ENCODE data around the gene IAH1.

The IAH1 gene

GRCh38 chr2:9474361-9475057, at the start of gene IAH1:
IAH1 (plus strand) TSS chr2:9474551; CDS start chr2:9474567, 16 bp downstream.
- peak; percentile 29 for DNase-seq

DNA sequence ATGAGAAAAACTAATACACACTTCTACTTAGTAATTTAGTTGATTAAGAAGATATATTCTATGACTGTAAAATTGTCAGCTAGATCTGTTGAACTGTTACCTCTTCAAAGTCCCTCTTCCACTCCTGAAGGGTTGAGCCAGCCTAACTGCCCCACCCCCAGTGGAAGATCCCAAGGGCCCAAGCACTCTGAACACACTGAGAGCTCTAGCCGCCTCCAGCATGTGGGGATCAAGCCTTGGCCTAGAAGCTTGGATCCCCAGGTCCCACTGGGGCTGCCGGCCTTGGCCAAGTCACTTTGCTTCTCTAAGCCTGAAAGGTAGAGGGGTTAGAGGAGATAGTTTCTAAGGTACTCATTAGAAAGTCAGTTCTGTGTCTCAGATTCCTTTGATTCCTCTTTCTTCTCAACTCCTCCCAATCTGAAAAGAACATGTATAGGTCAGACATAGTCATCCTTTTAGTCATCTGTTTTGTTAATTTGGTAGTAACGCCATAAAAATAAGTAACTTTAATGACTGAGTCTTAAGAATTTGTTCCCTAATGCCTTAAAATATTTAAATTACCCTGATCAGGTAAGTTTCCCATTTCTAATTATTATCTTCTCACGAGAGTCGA, 45.3 kb upstream of the IAH1 start:
- no peak for DNase-seq

GRCh38 chr2:9430316-9431293, 43.7 kb upstream of the IAH1 start:
- no peak for DNase-seq

DNA sequence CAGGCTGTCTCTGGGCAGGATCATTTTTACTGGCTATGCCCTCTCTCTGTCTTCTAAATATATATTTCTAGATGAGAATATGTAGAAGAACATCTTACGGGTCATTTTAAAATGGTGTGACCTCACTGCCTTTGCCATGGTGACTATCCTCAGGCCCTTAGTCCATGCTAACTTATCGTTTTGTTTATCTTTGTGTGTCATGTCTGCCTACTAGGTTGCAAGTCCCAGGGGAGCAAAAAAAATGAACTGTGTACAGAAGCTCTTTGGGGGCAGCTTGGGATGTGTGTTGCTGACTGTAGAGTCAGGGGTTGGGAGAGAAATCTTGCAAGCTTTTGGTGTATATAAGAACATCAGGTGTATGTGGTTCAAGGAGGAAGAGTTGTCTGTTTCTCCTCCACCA, 39.9 kb upstream of the IAH1 start:
- DNase-seq: no peak

DNA sequence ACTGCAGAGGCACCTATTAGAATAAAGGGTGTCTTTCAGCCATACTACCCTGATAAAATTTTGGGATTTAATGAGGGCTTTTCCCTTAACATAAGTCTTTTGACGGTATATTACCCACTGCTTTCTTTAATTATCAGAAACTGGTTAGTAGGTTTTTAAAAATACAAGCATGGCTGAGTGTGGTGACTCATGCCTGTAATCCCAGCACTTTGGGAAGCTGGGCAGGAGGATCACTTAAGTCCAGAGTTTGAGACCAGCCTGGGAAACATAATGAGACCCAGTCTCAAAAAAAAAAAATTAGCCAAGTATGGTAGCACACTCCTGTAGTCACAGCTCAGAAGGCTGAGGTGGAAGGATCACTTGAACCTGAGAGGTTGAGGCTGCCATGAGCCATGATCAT, 34.8 kb upstream of the IAH1 start:
- DNase-seq: no peak

GRCh38 chr2:9440058-9440727, 34.2 kb upstream of the IAH1 start:
- no peak for DNase-seq

GRCh38 chr2:9441556-9441955, 32.8 kb upstream of the IAH1 start:
- DNase-seq: no peak

DNA sequence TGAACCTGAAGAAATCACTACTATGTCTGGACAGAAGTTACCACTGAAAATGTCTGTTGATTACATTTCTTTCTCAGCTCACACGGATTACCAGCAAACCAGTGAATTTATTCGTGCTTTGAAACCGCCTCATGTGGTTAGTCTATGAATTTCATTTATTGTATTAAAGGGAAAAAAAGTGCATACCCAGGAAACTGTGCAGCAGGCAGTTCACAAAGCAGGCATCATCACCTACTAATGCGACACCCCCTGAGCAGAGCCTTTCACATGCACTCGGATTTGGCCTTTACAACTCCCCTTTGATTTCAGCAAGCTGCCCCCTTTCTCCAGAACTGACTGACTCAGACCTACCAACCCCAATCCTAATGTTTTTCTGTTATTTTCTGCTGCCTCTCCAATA, 30.8 kb upstream of the IAH1 start:
- DNase-seq: no peak

DNA sequence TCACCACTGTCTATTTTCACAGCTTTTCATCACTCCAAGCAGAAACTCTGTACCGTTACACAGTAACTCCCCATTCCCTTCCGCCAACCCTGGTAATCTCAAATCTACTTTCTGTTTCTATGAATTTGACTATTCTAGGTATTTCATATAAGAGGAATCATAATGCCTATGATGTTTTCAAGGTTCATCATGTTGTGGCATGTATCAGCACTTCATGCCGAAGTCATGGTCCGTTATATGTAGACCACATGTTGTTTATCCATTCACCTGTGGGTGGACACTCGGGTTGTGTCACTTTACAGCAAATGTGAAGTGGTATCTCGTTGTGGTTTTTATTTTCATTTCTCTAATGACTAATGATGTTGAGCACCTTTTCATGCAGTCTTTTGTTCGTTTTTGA, 29.3 kb upstream of the IAH1 start:
- DNase-seq: no peak

DNA sequence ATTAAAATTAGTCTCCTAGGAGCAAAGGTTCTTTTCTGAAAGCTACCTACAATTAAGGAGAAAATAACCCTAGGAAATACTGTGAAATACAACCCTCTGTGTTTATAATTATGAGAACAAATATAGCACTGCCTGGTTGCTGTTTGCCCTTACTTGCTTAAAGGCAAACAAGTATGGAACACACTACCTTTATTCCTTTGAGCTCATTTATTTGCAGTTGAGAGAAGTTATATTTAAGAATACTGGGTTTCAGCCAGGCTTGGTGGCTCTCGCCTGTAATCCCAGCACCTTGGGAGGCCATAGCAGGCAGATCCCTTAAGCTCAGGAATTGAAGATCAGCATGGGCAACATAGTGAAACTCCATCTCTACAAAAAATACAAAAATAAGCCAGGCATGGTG, 23.1 kb upstream of the IAH1 start:
- DNase-seq: no peak

GRCh38 chr2:9460441-9461017, 13.8 kb upstream of the IAH1 start:
- DNase-seq: no peak

- no peak for DNase-seq
Measured at GRCh38 chr2:9461079-9461478, 13.3 kb upstream of the IAH1 start.

DNA sequence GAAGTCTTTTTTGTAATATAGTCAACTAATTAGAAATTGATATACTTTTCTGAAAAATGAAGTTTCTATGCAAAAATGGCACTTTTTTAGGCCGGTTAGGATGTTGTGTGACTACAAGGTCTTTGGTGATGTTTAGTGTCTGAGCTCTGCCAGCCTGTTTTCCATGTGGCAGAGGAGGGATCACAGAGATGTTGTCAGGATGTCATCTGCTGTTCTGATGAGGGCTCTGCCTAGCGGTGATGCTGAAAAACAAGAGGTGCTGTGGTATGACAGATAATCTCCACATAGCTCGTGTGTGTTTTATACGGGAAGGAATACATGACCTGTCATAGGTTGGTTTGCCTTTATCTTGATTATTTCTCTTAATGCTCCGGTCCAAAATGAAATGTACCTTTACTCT, 12.0 kb upstream of the IAH1 start:
- no peak for DNase-seq

DNA sequence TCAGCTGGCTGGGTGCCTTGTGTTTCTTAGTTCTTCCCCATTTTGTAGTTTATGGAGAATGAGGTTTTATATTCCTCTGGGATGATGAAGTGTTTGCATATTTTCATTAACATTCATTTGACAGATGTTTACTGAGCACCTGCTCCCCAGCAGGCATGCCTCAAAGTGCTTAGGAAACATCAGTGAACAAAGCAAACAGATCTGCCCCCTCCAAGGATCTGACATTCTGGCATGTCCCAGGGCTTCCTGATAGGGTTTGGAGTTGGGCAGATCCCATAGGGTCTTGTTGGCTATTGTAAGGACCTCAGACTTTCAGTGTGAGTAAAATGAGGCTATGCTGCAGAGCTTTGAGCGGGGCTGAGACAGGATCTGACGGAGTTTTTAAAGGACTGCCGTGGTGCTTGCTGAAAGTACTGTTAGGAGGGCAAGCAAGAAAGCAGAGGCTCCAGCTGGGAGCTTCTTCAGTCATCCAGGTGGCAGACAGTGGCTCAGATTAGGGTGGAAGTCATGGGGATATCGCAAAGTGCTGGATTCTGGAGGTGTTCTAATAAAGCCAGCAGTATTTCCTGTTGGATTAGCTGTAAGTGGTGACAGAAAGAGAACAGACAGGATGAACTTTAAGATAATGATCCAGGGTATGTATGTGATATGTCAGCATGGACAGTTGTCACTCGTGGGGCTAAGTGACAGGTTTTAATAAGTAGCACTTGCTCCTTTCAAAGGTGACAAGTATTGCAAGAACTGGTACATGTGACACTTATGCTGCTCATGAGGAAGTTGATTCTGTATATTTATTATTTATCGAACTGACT, 11.3 kb upstream of the IAH1 start:
- DNase-seq: no peak

- peak; percentile 53 for DNase-seq
Measured at GRCh38 chr2:9463698-9464034, 10.7 kb upstream of the IAH1 start.

GRCh38 chr2:9465170-9465569, 9.2 kb upstream of the IAH1 start:
- no peak for DNase-seq

GRCh38 chr2:9466147-9466683, 8.1 kb upstream of the IAH1 start:
- no peak for DNase-seq

DNA sequence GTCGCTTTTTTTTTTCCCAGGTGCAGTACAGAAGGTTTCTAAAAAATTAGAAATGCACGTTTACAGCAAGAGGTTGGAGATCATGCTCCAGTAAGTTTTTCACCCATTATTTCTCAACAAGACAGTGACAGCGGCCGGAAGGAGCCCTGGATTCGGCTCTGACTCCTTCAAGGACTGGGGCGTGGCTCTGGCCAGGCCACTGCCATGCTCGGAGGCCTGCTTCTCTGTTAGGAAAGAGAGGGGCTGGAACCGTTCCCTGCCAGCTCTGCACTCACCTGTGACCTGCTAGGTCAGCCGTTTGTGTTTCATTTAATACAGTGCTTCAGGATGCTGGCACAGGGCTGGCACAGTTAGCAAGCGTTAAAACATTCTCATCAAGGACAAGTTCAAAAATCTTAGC, 6.7 kb upstream of the IAH1 start:
- no peak for DNase-seq

DNA sequence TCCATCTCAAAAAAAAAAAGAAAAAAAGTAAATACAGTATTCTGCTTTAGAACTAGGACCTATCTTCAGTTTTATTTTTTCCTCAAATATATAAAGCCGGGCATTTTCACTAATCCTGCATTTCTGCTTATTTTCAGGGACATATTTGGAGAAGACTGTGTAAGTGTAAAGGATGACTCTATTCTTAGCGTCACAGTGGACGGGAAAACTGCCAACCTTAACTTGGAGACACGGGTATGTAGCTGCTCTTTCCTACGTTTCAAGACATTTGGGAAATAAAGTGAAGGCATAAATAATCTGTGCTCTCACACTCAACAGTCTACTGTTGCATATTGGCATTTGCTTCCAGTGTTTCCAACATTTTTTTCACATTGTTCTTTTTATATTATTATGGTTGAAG, 3.1 kb upstream of the IAH1 start:
- no peak for DNase-seq

- no peak for DNase-seq
Measured at GRCh38 chr2:9472511-9472910, 1.8 kb upstream of the IAH1 start.

DNA sequence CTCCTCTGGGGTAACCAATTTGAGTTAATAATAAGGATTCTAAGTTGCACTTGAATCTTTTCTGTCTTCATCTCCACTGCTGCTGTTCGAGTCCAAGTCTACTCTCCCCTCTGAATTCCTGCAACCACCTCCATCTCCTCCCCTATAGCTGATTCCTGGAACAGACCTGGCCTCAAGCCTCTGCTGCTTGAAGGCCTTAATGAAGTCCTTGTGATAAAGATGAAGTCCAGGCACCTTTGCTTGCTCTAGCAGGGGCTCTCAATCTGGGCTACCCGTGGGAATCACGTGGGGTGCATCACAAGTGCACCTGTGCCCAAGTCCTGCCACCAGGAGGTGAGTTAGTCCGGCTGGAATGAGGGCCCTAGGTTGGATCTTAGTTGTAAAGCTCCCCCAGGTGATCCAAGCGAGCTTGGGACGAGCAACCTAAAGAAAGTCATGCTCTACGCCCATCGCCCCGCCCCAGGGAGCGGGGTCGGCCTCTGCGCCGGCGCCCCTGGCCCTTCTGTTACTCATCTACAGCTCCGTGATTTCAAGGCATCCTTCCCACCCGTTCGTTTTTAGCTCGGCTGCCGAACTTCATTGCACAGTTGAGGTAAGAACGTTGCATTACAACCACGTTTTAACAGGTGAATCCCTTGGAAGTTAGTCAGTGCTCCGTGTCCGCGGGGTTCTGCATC, 905 bp upstream of the IAH1 start:
- DNase-seq: no peak
